ENCODE data around the gene PBX1. TPM values are rescaled to one million over a fixed set of nuclear protein-coding genes. Genes with fewer than 3 reads are reported as not detected.

Gene PBX1
- polyA plus RNA-seq, 4 donors: 12.5 to 52.8 (median 14.6) TPM

DNA sequence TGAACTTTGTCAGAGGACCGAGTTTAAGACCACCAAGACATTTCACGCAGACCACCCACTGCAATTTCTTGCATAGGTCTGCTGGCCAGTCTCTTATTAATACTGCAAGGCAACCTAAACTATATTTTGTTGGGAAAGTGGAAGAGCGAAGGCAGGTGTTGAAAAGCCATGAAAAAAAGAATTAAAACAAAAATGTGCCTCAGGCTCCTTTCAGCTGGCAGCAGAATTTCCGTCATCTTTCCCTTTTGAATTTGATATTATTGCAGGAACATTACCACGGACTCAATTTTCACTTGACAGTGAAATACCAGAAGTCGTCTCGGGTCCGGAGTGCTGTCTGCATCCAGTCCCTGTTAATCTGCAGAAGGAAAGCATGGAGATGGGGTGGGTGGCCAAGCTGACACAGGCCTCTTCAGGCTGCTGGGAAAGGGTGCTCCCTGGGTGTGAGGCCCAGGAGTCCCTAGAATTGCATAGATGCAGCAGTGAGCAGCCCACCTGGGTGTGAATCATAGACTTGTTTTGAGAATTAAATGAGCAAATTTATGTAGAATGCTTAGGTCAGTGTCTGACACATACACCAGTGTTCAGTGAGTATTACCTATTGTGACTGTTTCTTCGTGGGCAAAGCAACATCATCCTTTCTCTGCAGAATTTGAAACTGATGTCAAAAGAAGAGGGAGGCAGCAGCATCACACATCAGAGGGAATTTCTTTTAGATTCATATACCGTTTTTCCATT lies 150.7 kb downstream of the PBX1 start:
- no peak overlapping the region for H3K27ac ChIP-seq (ENCODE audit: low read depth in 1 of 3, low read length in 2 of 3)
- H3K4me3 ChIP-seq (ENCODE audit: low read depth in 1 of 3, low read length in 3 of 3): no peak overlapping the region
- 73 to 90% (median 82%) methylated on average over 10 of the region's 10 CpGs for WGBS, 3 donors
- H3K9me3 ChIP-seq (ENCODE audit: control insufficient read depth in 2 of 2, insufficient read depth in 1 of 2, low read depth in 1 of 2, low read length in 1 of 2): no peaks in the 10 kb centered on the region
- peaks cover 7 to 45% (median 26%) of the 10 kb centered on the region in 3 donors for H3K4me1 ChIP-seq (ENCODE audit: control insufficient read depth in 3 of 3, insufficient read depth in 2 of 3, low read depth in 1 of 3, low read length in 2 of 3)
- FAIRE-seq (no peak), DNase-seq (no peak)
- H3K27me3 ChIP-seq (ENCODE audit: control insufficient read depth in 3 of 3, insufficient read depth in 3 of 3, low read length in 3 of 3): no peaks in the 10 kb centered on the region
- H3K36me3 ChIP-seq (ENCODE audit: control insufficient read depth in 3 of 3, insufficient read depth in 2 of 3, low read depth in 1 of 3, low read length in 3 of 3): peaks cover 0 to 8% (median 0%) of the 10 kb centered on the region in 3 donors

GRCh38 chr1:164712131-164713036 lies 153.4 kb downstream of the PBX1 start:
- FAIRE-seq: no peak

GRCh38 chr1:164713456-164714207 lies 154.6 kb downstream of the PBX1 start:
- WGBS, 3 donors: 49 to 58% (median 53%) methylated on average over 5 of the region's 5 CpGs
- peaks cover 0 to 8% (median 0%) of the 10 kb centered on the region in 3 donors for H3K36me3 ChIP-seq (ENCODE audit: control insufficient read depth in 3 of 3, insufficient read depth in 2 of 3, low read depth in 1 of 3, low read length in 3 of 3)
- H3K4me3 ChIP-seq (ENCODE audit: low read depth in 1 of 3, low read length in 3 of 3): no peak overlapping the region
- no peak overlapping the region for H3K27ac ChIP-seq (ENCODE audit: low read depth in 1 of 3, low read length in 2 of 3)
- H3K27me3 ChIP-seq (ENCODE audit: control insufficient read depth in 3 of 3, insufficient read depth in 3 of 3, low read length in 3 of 3): no peaks in the 10 kb centered on the region
- peaks cover 7 to 26% (median 13%) of the 10 kb centered on the region in 3 donors for H3K4me1 ChIP-seq (ENCODE audit: control insufficient read depth in 3 of 3, insufficient read depth in 2 of 3, low read depth in 1 of 3, low read length in 2 of 3)
- no peaks in the 10 kb centered on the region for H3K9me3 ChIP-seq (ENCODE audit: control insufficient read depth in 2 of 2, insufficient read depth in 1 of 2, low read depth in 1 of 2, low read length in 1 of 2)
- FAIRE-seq: no peak
- no peak for DNase-seq

More at GRCh38 chr1:164712131-164713036, 153.4 kb downstream of the PBX1 start:
- Histone ChIP-seq H3K4me1 (ENCODE audit: control insufficient read depth in 3 of 3, insufficient read depth in 2 of 3, low read depth in 1 of 3, low read length in 2 of 3) (peaks cover 7 to 32% (median 19%) of the 10 kb centered on the region in 3 donors), H3K9me3 (ENCODE audit: control insufficient read depth in 2 of 2, insufficient read depth in 1 of 2, low read depth in 1 of 2, low read length in 1 of 2) (no peaks in the 10 kb centered on the region), H3K27me3 (ENCODE audit: control insufficient read depth in 3 of 3, insufficient read depth in 3 of 3, low read length in 3 of 3) (no peaks in the 10 kb centered on the region), H3K27ac (ENCODE audit: low read depth in 1 of 3, low read length in 2 of 3) (peak overlapping the region; percentile 56 to 84 (median 73)), H3K4me3 (ENCODE audit: low read depth in 1 of 3, low read length in 3 of 3) (no peak overlapping the region), H3K36me3 (ENCODE audit: control insufficient read depth in 3 of 3, insufficient read depth in 2 of 3, low read depth in 1 of 3, low read length in 3 of 3) (peaks cover 0 to 8% (median 0%) of the 10 kb centered on the region in 3 donors)
- WGBS, 3 donors: 13 to 29% (median 22%) methylated on average over 24 to 25 of the region's 25 CpGs
- DNase-seq: peak; percentile 69 to 80

- Histone ChIP-seq H3K9me3 (ENCODE audit: control insufficient read depth in 2 of 2, insufficient read depth in 1 of 2, low read depth in 1 of 2, low read length in 1 of 2) (no peaks in the 10 kb centered on the region), H3K36me3 (ENCODE audit: control insufficient read depth in 3 of 3, insufficient read depth in 2 of 3, low read depth in 1 of 3, low read length in 3 of 3) (no peaks in the 10 kb centered on the region), H3K4me3 (ENCODE audit: low read depth in 1 of 3, low read length in 3 of 3) (no peak overlapping the region), H3K27me3 (ENCODE audit: control insufficient read depth in 3 of 3, insufficient read depth in 3 of 3, low read length in 3 of 3) (no peaks in the 10 kb centered on the region), H3K27ac (ENCODE audit: low read depth in 1 of 3, low read length in 2 of 3) (no peak overlapping the region), H3K4me1 (ENCODE audit: control insufficient read depth in 3 of 3, insufficient read depth in 2 of 3, low read depth in 1 of 3, low read length in 2 of 3) (peaks cover 5 to 16% (median 14%) of the 10 kb centered on the region in 3 donors)
- DNase-seq (no peak), FAIRE-seq (no peak)
- WGBS, 3 donors: 80 to 84% (median 83%) methylated on average over 8 of the region's 8 CpGs
Measured at GRCh38 chr1:164716992-164717703, 158.2 kb downstream of the PBX1 start.

- no peak for FAIRE-seq
- WGBS, 3 donors: 52 to 88% (median 59%) methylated on average over 1 of the region's 1 CpG
- H3K9me3 ChIP-seq (ENCODE audit: control insufficient read depth in 2 of 2, insufficient read depth in 1 of 2, low read depth in 1 of 2, low read length in 1 of 2): no peaks in the 10 kb centered on the region
- no peak for DNase-seq
- no peak overlapping the region for H3K27ac ChIP-seq (ENCODE audit: low read depth in 1 of 3, low read length in 2 of 3)
- no peak overlapping the region for H3K4me3 ChIP-seq (ENCODE audit: low read depth in 1 of 3, low read length in 3 of 3)
- H3K4me1 ChIP-seq (ENCODE audit: control insufficient read depth in 3 of 3, insufficient read depth in 2 of 3, low read depth in 1 of 3, low read length in 2 of 3): peaks cover 0 to 2% (median 0%) of the 10 kb centered on the region in 3 donors
- H3K27me3 ChIP-seq (ENCODE audit: control insufficient read depth in 3 of 3, insufficient read depth in 3 of 3, low read length in 3 of 3): no peaks in the 10 kb centered on the region
- H3K36me3 ChIP-seq (ENCODE audit: control insufficient read depth in 3 of 3, insufficient read depth in 2 of 3, low read depth in 1 of 3, low read length in 3 of 3): no peaks in the 10 kb centered on the region
Measured at GRCh38 chr1:164718821-164719220, 159.8 kb downstream of the PBX1 start.

- no peak overlapping the region for H3K4me3 ChIP-seq (ENCODE audit: low read depth in 1 of 3, low read length in 3 of 3)
- H3K4me1 ChIP-seq (ENCODE audit: control insufficient read depth in 3 of 3, insufficient read depth in 2 of 3, low read depth in 1 of 3, low read length in 2 of 3): peaks cover 0 to 5% (median 0%) of the 10 kb centered on the region in 3 donors
- no peak for DNase-seq
- H3K36me3 ChIP-seq (ENCODE audit: control insufficient read depth in 3 of 3, insufficient read depth in 2 of 3, low read depth in 1 of 3, low read length in 3 of 3): no peaks in the 10 kb centered on the region
- H3K9me3 ChIP-seq (ENCODE audit: control insufficient read depth in 2 of 2, insufficient read depth in 1 of 2, low read depth in 1 of 2, low read length in 1 of 2): no peaks in the 10 kb centered on the region
- 67 to 73% (median 67%) methylated on average over 8 of the region's 8 CpGs for WGBS, 3 donors
- no peak overlapping the region for H3K27ac ChIP-seq (ENCODE audit: low read depth in 1 of 3, low read length in 2 of 3)
- H3K27me3 ChIP-seq (ENCODE audit: control insufficient read depth in 3 of 3, insufficient read depth in 3 of 3, low read length in 3 of 3): no peaks in the 10 kb centered on the region
- no peak for FAIRE-seq
Measured at GRCh38 chr1:164719676-164720439, 160.9 kb downstream of the PBX1 start.

GRCh38 chr1:164720440-164721227 lies 161.7 kb downstream of the PBX1 start:
- H3K27me3 ChIP-seq (ENCODE audit: control insufficient read depth in 3 of 3, insufficient read depth in 3 of 3, low read length in 3 of 3): no peaks in the 10 kb centered on the region
- no peak overlapping the region for H3K4me3 ChIP-seq (ENCODE audit: low read depth in 1 of 3, low read length in 3 of 3)
- no peak for DNase-seq
- H3K9me3 ChIP-seq (ENCODE audit: control insufficient read depth in 2 of 2, insufficient read depth in 1 of 2, low read depth in 1 of 2, low read length in 1 of 2): no peaks in the 10 kb centered on the region
- peak overlapping the region in 1 of 3 donors; percentile 18 for H3K27ac ChIP-seq (ENCODE audit: low read depth in 1 of 3, low read length in 2 of 3)
- FAIRE-seq: no peak
- WGBS, 3 donors: 53 to 86% (median 66%) methylated on average over 7 of the region's 7 CpGs
- H3K4me1 ChIP-seq (ENCODE audit: control insufficient read depth in 3 of 3, insufficient read depth in 2 of 3, low read depth in 1 of 3, low read length in 2 of 3): peaks cover 0 to 5% (median 0%) of the 10 kb centered on the region in 3 donors
- no peaks in the 10 kb centered on the region for H3K36me3 ChIP-seq (ENCODE audit: control insufficient read depth in 3 of 3, insufficient read depth in 2 of 3, low read depth in 1 of 3, low read length in 3 of 3)

Measured in small intestine (tissue), 7 donors.